HepG2 (cell line): Measurements from ENCODE around the gene NSG2. TPM values are rescaled to one million over a fixed set of nuclear protein-coding genes. Genes with fewer than 3 reads are reported as not detected.

Source experiments
- ATF7 ChIP-seq, 2 experiments: fragments of 450-650 bp in 1 of 2; sonication (generic) in 1 of 2; formaldehyde crosslinking in 1 of 2; IDR thresholded peaks; 2 replicates each; pipeline versions ENCODE4 v1.4.0 to v1.6.1; 2016 to 2020; ENCODE audit warnings: antibody characterized with exemption in 1 of 2, mild to moderate bottlenecking in 1 of 2, missing genetic modification reagents in 1 of 2
- BATF2 ChIP-seq: sonication (generic); formaldehyde crosslinking; IDR thresholded peaks from 2 replicates; pipeline ENCODE4 v1.8.0; 2022; ENCODE audit warnings: mild to moderate bottlenecking, missing genetic modification reagents, moderate library complexity
- BCLAF1 ChIP-seq: fragments of 450-650 bp; IDR thresholded peaks from 2 replicates; pipeline ENCODE4 v1.6.1; 2017; ENCODE audit warnings: mild to moderate bottlenecking
- CAMTA2 ChIP-seq: sonication (generic); formaldehyde crosslinking; IDR thresholded peaks from 2 replicates; pipeline ENCODE4 v1.4.0; 2020; ENCODE audit warnings: mild to moderate bottlenecking, missing genetic modification reagents, borderline replicate concordance
- EHMT2 ChIP-seq: fragments of 200-600 bp; sonication (generic); IDR thresholded peaks from 2 replicates; pipeline ENCODE4 v1.7.0; 2017; ENCODE audit warnings: antibody characterized with exemption, low read depth, low read length, borderline replicate concordance
- GFI1 ChIP-seq: sonication (generic); formaldehyde crosslinking; IDR thresholded peaks from 2 replicates; pipeline ENCODE4 v1.5.0; 2020; ENCODE audit warnings: missing genetic modification reagents, mild to moderate bottlenecking, borderline replicate concordance
- KDM6A ChIP-seq: IDR thresholded peaks from 2 replicates; pipeline ENCODE4 v1.6.1; 2016; ENCODE audit warnings: low read depth
- MLXIP ChIP-seq: sonication (generic); formaldehyde crosslinking; IDR thresholded peaks from 2 replicates; pipeline ENCODE4 v1.9.0; 2021; ENCODE audit warnings: missing genetic modification reagents, borderline replicate concordance
- MYC ChIP-seq: sonication (generic); formaldehyde crosslinking; IDR thresholded peaks from 2 replicates; pipeline ENCODE4 v1.9.0; 2021; ENCODE audit warnings: missing genetic modification reagents, borderline replicate concordance
- NFIC ChIP-seq: IDR thresholded peaks from 2 replicates; pipeline ENCODE4 v1.6.1; 2012; ENCODE audit warnings: mild to moderate bottlenecking, low read length, inconsistent platforms
- NR2C2 ChIP-seq: sonication (generic); formaldehyde crosslinking; IDR thresholded peaks from 2 replicates; pipeline ENCODE4 v1.4.0; 2020; ENCODE audit warnings: missing genetic modification reagents, mild to moderate bottlenecking, moderate library complexity, borderline replicate concordance
- NR3C1 ChIP-seq: sonication (generic); formaldehyde crosslinking; IDR thresholded peaks from 2 replicates; pipeline ENCODE4 v1.4.0; 2020; ENCODE audit warnings: missing genetic modification reagents
- SALL1 ChIP-seq: sonication (generic); formaldehyde crosslinking; IDR thresholded peaks from 2 replicates; pipeline ENCODE4 v1.8.0; 2022; ENCODE audit warnings: mild to moderate bottlenecking, missing genetic modification reagents
- SRSF1 ChIP-seq: fragments of 200-400 bp; formaldehyde crosslinking; optimal IDR thresholded peaks from 2 replicates; pipeline ENCODE3; 2017; ENCODE audit warnings: mild to moderate bottlenecking, low read depth, low read length, moderate library complexity
- STAT5B ChIP-seq: sonication (generic); formaldehyde crosslinking; IDR thresholded peaks from 2 replicates; pipeline ENCODE4 v1.4.0; 2020; ENCODE audit warnings: missing genetic modification reagents
- TBL1XR1 ChIP-seq: fragments of 150-350 bp; IDR thresholded peaks from 2 replicates; pipeline ENCODE4 v1.6.1; 2014; ENCODE audit warnings: borderline replicate concordance, low read length; ENCODE audit not compliant: partially characterized antibody
- ZBTB7B ChIP-seq: sonication (generic); formaldehyde crosslinking; IDR thresholded peaks from 2 replicates; pipeline ENCODE4 v1.4.0; 2020; ENCODE audit warnings: missing genetic modification reagents
- ZNF263 ChIP-seq: sonication (generic); formaldehyde crosslinking; IDR thresholded peaks from 2 replicates; pipeline ENCODE4 v1.4.0; 2020; ENCODE audit warnings: missing genetic modification reagents
- ZNF367 ChIP-seq: sonication (generic); formaldehyde crosslinking; IDR thresholded peaks from 2 replicates; pipeline ENCODE4 v1.4.0; 2020; ENCODE audit warnings: missing genetic modification reagents, borderline replicate concordance
- ZNF468 ChIP-seq: sonication (generic); formaldehyde crosslinking; IDR thresholded peaks from 2 replicates; pipeline ENCODE4 v1.8.0; 2022; ENCODE audit warnings: mild to moderate bottlenecking, moderate library complexity, missing genetic modification reagents
- ZNF552 ChIP-seq: sonication (generic); formaldehyde crosslinking; IDR thresholded peaks from 2 replicates; pipeline ENCODE4 v1.9.0; 2022; ENCODE audit warnings: missing genetic modification reagents, mild to moderate bottlenecking, borderline replicate concordance
- ZNF598 ChIP-seq: sonication (generic); formaldehyde crosslinking; IDR thresholded peaks from 2 replicates; pipeline ENCODE4 v1.5.1; 2020; ENCODE audit warnings: mild to moderate bottlenecking, missing genetic modification reagents, borderline replicate concordance
- ZSCAN9 ChIP-seq: IDR thresholded peaks from 2 replicates; pipeline ENCODE4 v1.6.1; 2016; ENCODE audit warnings: borderline replicate concordance
- polyA plus RNA-seq, 8 experiments: library from polyadenylated mRNA; depleted of rRNA in 3 of 8; stranded (reverse) in 7 of 8; unstranded in 1 of 8; fragments of >200 nt; fragmentation: Illumina TruSeq in 4 of 8; extraction: Trizol in 4 of 8; gene quantifications; 2 replicates each; pipeline versions ENCODE4 v1.2.1 to v1.2.3, GENCODE V29; 2011 to 2016; ENCODE audit warnings: low read depth in 4 of 8, missing spikeins in 1 of 8, mixed read lengths in 1 of 8; ENCODE audit not compliant: insufficient read depth in 1 of 8
- total RNA-seq, 5 experiments: library from RNA; depleted of rRNA; stranded (reverse); fragments of >200 nt; fragmentation: Illumina TruSeq; extraction: Trizol; gene quantifications; 2 replicates each; pipeline ENCODE4 v1.2.3, GENCODE V29; 2016; ENCODE audit warnings: low read depth in 1 of 5

NSG2 gene
- total and polyA plus RNA-seq, 2 of the 13 experiments (the other 11 are each of a cell fraction or from before 2014, with no cell fraction given), result 0.21 TPM; not detected in 1

- TF ChIP-seq ATF7 (IDR thresholded peaks at IDR 0.05) (no peak), ATF7 (CRISPR knock-in tag; IDR thresholded peaks at IDR 0.05) (no peak), ZNF598 (no peak), GFI1 (CRISPR knock-in tag) (0 out of 2 replicates have a peak, but pooled peaks have one; percentile 35), ZNF552 (CRISPR knock-in tag) (0 out of 2 replicates have a peak, but pooled peaks have one; percentile 50), ZNF468 (CRISPR knock-in tag) (no peak), MYC (CRISPR knock-in tag) (no peak), NFIC (no peak), BCLAF1 (no peak), SRSF1 (no peak), BATF2 (CRISPR knock-in tag) (no peak), NR3C1 (no peak), EHMT2 (peak; percentile 87; the same call in 1 of the 2 replicates), ZBTB7B (CRISPR knock-in tag) (no peak), ZNF263 (CRISPR knock-in tag) (peak; percentile 99), ZNF367 (CRISPR knock-in tag) (no peak), STAT5B (CRISPR knock-in tag) (no peak), CAMTA2 (CRISPR knock-in tag) (no peak), SALL1 (CRISPR knock-in tag) (peak; percentile 77), NR2C2 (no peak), ZSCAN9 (0 out of 2 replicates have a peak, but pooled peaks have one; percentile 54), MLXIP (CRISPR knock-in tag) (no peak), TBL1XR1 (no peak), KDM6A (CRISPR knock-in tag) (no peak)
These were observed at the start of gene NSG2 (continued) for GRCh38 chr5:174045470-174046025.
